ENCODE data around the gene GRIK4.

DNA sequence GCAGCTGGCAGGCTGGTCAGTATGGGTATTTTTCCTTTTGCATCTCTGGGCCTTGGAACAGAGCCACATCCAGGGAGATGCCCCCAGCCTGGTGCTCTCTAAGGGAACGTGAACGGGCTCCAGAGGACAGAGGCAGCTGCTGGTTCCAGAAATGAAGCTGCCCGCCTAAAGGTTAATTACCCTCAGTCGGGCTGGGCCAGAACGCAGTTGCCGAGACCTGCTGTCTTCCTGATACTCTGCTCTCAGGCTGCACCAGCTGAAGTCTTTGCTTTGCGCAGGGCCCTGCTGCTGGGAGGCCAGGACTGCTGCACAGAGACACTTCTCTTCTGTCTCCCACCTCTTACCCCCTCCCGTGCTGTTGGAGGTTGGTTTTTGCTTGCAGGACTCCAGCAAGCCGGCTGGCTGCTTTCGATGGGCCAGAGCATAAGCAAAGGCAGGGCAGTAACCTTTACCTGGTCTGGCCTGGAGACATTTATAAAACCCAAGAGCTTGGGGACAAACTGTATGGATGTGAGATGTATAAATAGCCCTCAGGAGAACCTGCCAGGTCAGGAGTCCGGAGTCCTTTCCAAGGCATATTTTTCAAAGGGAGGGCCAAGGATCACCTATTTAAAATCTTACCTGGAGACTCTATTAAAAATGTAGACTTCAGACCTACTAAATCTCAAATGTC is 197.1 kb downstream of the GRIK4 start:
- TF ChIP-seq POLR2A (IDR thresholded peaks at IDR 0.05) = no peak
- TF ChIP-seq, protein P1, sequence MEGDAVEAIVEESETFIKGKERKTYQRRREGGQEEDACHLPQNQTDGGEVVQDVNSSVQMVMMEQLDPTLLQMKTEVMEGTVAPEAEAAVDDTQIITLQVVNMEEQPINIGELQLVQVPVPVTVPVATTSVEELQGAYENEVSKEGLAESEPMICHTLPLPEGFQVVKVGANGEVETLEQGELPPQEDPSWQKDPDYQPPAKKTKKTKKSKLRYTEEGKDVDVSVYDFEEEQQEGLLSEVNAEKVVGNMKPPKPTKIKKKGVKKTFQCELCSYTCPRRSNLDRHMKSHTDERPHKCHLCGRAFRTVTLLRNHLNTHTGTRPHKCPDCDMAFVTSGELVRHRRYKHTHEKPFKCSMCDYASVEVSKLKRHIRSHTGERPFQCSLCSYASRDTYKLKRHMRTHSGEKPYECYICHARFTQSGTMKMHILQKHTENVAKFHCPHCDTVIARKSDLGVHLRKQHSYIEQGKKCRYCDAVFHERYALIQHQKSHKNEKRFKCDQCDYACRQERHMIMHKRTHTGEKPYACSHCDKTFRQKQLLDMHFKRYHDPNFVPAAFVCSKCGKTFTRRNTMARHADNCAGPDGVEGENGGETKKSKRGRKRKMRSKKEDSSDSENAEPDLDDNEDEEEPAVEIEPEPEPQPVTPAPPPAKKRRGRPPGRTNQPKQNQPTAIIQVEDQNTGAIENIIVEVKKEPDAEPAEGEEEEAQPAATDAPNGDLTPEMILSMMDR (IDR thresholded peaks at IDR 0.05) = no peak
